HepG2 (cell line): Measurements from ENCODE around the gene HDLBP. TPM values are rescaled to one million over a fixed set of nuclear protein-coding genes. Genes with fewer than 3 reads are reported as not detected.
A peak's percentile ranks its signal among the peaks of the same experiment; 100 is the strongest.

ENCODE experiments used
- ATAC-seq: fragments of 200-7000 bp; cut with Tn5 transposase; 3 replicates; pipeline ENCODE4 v1.9.1; 2020; ENCODE audit warnings: mild to moderate bottlenecking, moderate library complexity
- BruUV-seq: library from RNA; stranded (reverse); fragments of 400-500 nt; replicated peaks from 2 replicates; lab custom pipeline; 2021; lab: Mats Ljungman, UMichigan
- CTCF ChIA-PET: fragments of 300-600 bp; formaldehyde crosslinking; extraction: SDS; loops from one replicate; lab custom pipeline; 2021; ENCODE audit warnings: low total read pairs, inconsistent platforms, low intra/inter-chr PET ratio; lab: Yijun Ruan, JAX
- POLR2A ChIA-PET: fragments of 350-600 bp; sonication (Branson Sonifier 250); formaldehyde crosslinking; loops from one replicate; lab custom pipeline; 2020; ENCODE audit warnings: antibody characterized with exemption, inconsistent platforms; lab: Yijun Ruan, JAX
- DNase-seq: peaks from one replicate; pipeline ENCODE4 v3.0.0-alpha.2; 2015; ENCODE audit warnings: low spot score
- FAIRE-seq: peaks from 3 replicates; lab custom pipeline; 2011; peaks lifted over from hg19 to GRCh38; lab: Jason Lieb, UNC
- H2AFZ ChIP-seq: one replicate; pipeline ENCODE4 v1.6.1; 2011; ENCODE audit warnings: low read length, inconsistent platforms
- H3K27ac ChIP-seq: fragments of 300-600 bp; 3 replicates; pipeline ENCODE4 v1.8.0; 2011; ENCODE audit warnings: mixed run types, mild to moderate bottlenecking, mixed read lengths, low read length, inconsistent platforms; ENCODE audit not compliant: insufficient read depth; ENCODE audit errors: extremely low read length
- H3K27me3 ChIP-seq, 2 experiments: fragments of 200-600 bp in 1 of 2; 2 replicates in 1 of 2; 3 replicates in 1 of 2; pipeline versions ENCODE4 v1.6.0 to v1.8.0; 2011; ENCODE audit warnings: low read length in 2 of 2, mild to moderate bottlenecking in 2 of 2, moderate library complexity in 2 of 2, inconsistent platforms in 1 of 2; ENCODE audit not compliant: insufficient read depth in 2 of 2, control insufficient read depth in 1 of 2
- H3K36me3 ChIP-seq, 2 experiments: fragments of 200-600 bp in 1 of 2; replicated peaks in 1 of 2; 2 replicates in 1 of 2; 3 replicates in 1 of 2; pipeline versions ENCODE4 v1.5.1 to v1.8.0; 2011; ENCODE audit warnings: low read length in 2 of 2, inconsistent platforms in 1 of 2; ENCODE audit not compliant: insufficient read depth in 2 of 2, control insufficient read depth in 1 of 2
- H3K4me1 ChIP-seq: 2 replicates; pipeline ENCODE4 v1.5.1; 2012; ENCODE audit warnings: low read length, inconsistent platforms; ENCODE audit not compliant: insufficient read depth
- H3K4me2 ChIP-seq: 2 replicates; pipeline ENCODE4 v1.6.0; 2011; ENCODE audit warnings: low read depth, low read length, inconsistent platforms
- H3K4me3 ChIP-seq, 3 experiments: fragments of 200-600 bp in 1 of 3; sonication (generic), shearing (Covaris generic) in 1 of 3; replicated peaks in 1 of 3; 2 replicates each; pipeline ENCODE4 v1.5.1; 2011 to 2016; ENCODE audit warnings: low read length in 3 of 3, inconsistent platforms in 2 of 3, low read depth in 2 of 3, mild to moderate bottlenecking in 2 of 3, control low read depth in 1 of 3, mixed read lengths in 1 of 3; ENCODE audit not compliant: insufficient read depth in 1 of 3
- H3K79me2 ChIP-seq: one replicate; pipeline ENCODE4 v1.6.1; 2011; ENCODE audit warnings: low read length, inconsistent platforms; ENCODE audit not compliant: insufficient read depth
- H3K9ac ChIP-seq: 2 replicates; pipeline ENCODE4 v1.6.0; 2011; ENCODE audit warnings: mild to moderate bottlenecking, low read depth, low read length, inconsistent platforms; ENCODE audit not compliant: insufficient read depth
- H3K9me3 ChIP-seq: 2 replicates; pipeline ENCODE4 v1.5.1; 2012; ENCODE audit warnings: mild to moderate bottlenecking, low read length
- H4K20me1 ChIP-seq: 2 replicates; pipeline ENCODE4 v1.6.0; 2011; ENCODE audit warnings: inconsistent platforms, mild to moderate bottlenecking, low read length, moderate library complexity; ENCODE audit not compliant: insufficient read depth
- ASH2L ChIP-seq: fragments of 300-600, 200-600 bp; sonication (generic); IDR thresholded peaks from 2 replicates; pipeline ENCODE4 v1.7.0; 2017; ENCODE audit warnings: low read depth, mild to moderate bottlenecking, moderate library complexity, mixed read lengths, low read length; ENCODE audit not compliant: insufficient read length
- ATF2 ChIP-seq: sonication (generic); formaldehyde crosslinking; IDR thresholded peaks from 2 replicates; pipeline ENCODE4 v1.4.0; 2020; ENCODE audit warnings: missing genetic modification reagents
- MAFF ChIP-seq: IDR thresholded peaks from 2 replicates; pipeline ENCODE4 v1.6.1; 2011; ENCODE audit warnings: low read depth, low read length, improper control_type of control experiment
- MAFK ChIP-seq, 2 experiments: IDR thresholded peaks in 1 of 2; conservative IDR thresholded peaks in 1 of 2; 2 replicates each; pipeline ENCODE4 v1.6.1; 2011; ENCODE audit warnings: improper control_type of control experiment in 2 of 2, low read length in 2 of 2
- RBM22 ChIP-seq: fragments of 200-400 bp; formaldehyde crosslinking; optimal IDR thresholded peaks from 2 replicates; pipeline ENCODE3; 2017; ENCODE audit warnings: mild to moderate bottlenecking, low read length, moderate library complexity
- TCF12 ChIP-seq, 2 experiments: fragments of 450-650 bp in 1 of 2; sonication (generic) in 1 of 2; formaldehyde crosslinking in 1 of 2; IDR thresholded peaks; 2 replicates each; pipeline versions ENCODE4 v1.6.1 to v1.8.0; 2017 to 2022; ENCODE audit warnings: antibody characterized with exemption in 1 of 2, mild to moderate bottlenecking in 1 of 2, missing genetic modification reagents in 1 of 2, moderate library complexity in 1 of 2
- ZFP1 ChIP-seq: IDR thresholded peaks from 2 replicates; pipeline ENCODE4 v1.6.1; 2016
- WGBS: methylation state at CpG from one replicate; pipeline ENCODE4 v1.1.6; 2017; ENCODE audit warnings: low lambda C conversion rate; 5-methylcytosine and 5-hydroxymethylcytosine counted together
- in situ Hi-C: cut with HindIII; loops from 2 replicates; pipeline ENCODE4 v1.10.0; 2017; ENCODE audit warnings: low pct_unique_long_range_greater_than_20kb; ENCODE audit not compliant: extremely low pct_ligation_motif_present
- intact Hi-C: fragments of 100-400 bp; cut with micrococcal nuclease; formaldehyde crosslinking; loops from one replicate; pipeline ENCODE4 v1.10.0; 2022; ENCODE audit not compliant: unreplicated experiment
- polyA plus RNA-seq, 8 experiments: library from polyadenylated mRNA; depleted of rRNA in 3 of 8; stranded (reverse) in 7 of 8; unstranded in 1 of 8; fragments of >200 nt; fragmentation: Illumina TruSeq in 4 of 8; extraction: Trizol in 4 of 8; gene quantifications; 2 replicates each; pipeline versions ENCODE4 v1.2.1 to v1.2.3, GENCODE V29; 2011 to 2016; ENCODE audit warnings: low read depth in 4 of 8, missing spikeins in 1 of 8, mixed read lengths in 1 of 8; ENCODE audit not compliant: insufficient read depth in 1 of 8
- total RNA-seq, 5 experiments: library from RNA; depleted of rRNA; stranded (reverse); fragments of >200 nt; fragmentation: Illumina TruSeq; extraction: Trizol; gene quantifications; 2 replicates each; pipeline ENCODE4 v1.2.3, GENCODE V29; 2016; ENCODE audit warnings: low read depth in 1 of 5

HDLBP gene
- total and polyA plus RNA-seq, 2 of the 13 experiments (the other 11 are each of a cell fraction or from before 2014, with no cell fraction given), result 464 to 707 TPM

GRCh38 chr2:241258505-241259280, 56.8 kb downstream of the HDLBP start:
- WGBS, result 94% methylated on average over 8 of the region's 8 CpGs
- no peaks in the 10 kb centered on the region for H3K27me3 ChIP-seq
- FAIRE-seq (no peak), DNase-seq (no peak), ATAC-seq (no peak)
- no peaks in the 10 kb centered on the region for H3K9me3 ChIP-seq
- ChIA-PET POLR2A (interaction anchor here (0.6 kb wide), 1 partner anchor 92 kb away, joined by 3 read pairs; no protein-coding TSS in a partner anchor), CTCF (no interaction called here)
- peaks cover 62 to 95% of the 10 kb centered on the region in 2 experiments for H3K36me3 ChIP-seq
- no peak overlapping the region for H3K9ac ChIP-seq
- peaks cover 26% of the 10 kb centered on the region for H3K4me1 ChIP-seq
- in situ Hi-C loops, result no loop called here
- BruUV-seq, result no TSS peak
- H3K79me2 ChIP-seq, result peaks cover 54% of the 10 kb centered on the region
- peaks cover 63% of the 10 kb centered on the region for H4K20me1 ChIP-seq
- intact Hi-C loops, result no loop called here
- H3K4me3 ChIP-seq, result no peak overlapping the region
- H2AFZ ChIP-seq, result no peak overlapping the region
- H3K27ac ChIP-seq, result no peak overlapping the region
- TF ChIP-seq MAFF (0 out of 2 replicates have a peak, but pooled peaks have one; percentile 19), TCF12 (IDR thresholded peaks at IDR 0.05) (no peak), TCF12 (CRISPR knock-in tag; IDR thresholded peaks at IDR 0.05) (no peak), ASH2L (no peak), MAFK (conservative IDR thresholded peaks at IDR 0.05 in 1 of 2, IDR thresholded peaks at IDR 0.05 in 1 of 2; ENCODE audit: low read length in 2 of 2) (peak in 1 of 2 experiments; percentile 49; a peak in 1 of 4 replicates), ZFP1 (CRISPR knock-in tag) (no peak), ATF2 (CRISPR knock-in tag) (no peak), RBM22 (peak; percentile 26)
- no peak overlapping the region for H3K4me2 ChIP-seq
